ENCODE results near the gene WDR62.
"Not testable (repeated sequence)": the region's sequence is repeated elsewhere in the genome, so short reads cannot be mapped to it uniquely, and the experiment has no call there.

WDR62 gene

DNA sequence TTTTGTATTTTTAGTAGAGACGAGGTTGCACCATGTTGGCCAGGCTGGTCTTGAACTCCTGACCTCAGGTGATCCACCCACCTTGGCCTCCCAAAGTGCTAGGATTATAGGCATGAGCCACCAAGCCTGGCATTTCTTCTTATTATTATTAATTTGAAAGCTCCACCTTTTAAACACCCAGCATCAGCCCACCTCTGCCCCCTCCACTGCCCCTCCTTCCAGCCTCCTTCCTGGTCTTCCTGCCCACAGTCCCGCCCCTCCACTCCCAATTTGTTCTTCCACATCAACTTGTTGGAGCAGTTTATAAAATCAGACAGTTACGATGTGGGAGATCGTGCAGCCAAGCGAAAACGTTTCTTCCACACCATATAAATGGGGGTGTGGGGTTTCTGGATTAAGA lies 14.2 kb upstream of the WDR62 start:
- no peak for DNase-seq

DNA sequence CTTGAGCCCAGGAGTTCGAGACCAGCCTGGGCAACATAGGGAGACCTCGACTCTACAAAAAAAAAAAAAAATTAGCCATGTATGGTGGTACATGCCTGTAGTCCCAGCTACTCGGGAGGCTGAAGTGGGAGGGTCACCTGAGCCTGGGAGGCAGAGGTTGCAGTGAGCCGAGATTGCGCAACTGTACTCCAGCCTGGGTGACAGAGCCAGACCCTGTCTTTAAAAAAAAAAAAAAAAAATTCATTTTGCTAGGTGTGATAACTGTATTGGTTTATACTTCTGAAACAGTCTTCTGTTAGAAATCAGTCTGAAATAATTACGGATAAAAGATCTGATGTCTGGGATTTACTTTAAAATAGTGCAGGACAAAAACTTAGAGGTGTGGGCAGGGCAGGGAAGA lies 13.6 kb upstream of the WDR62 start:
- not testable (repeated sequence) for DNase-seq

GRCh38 chr19:36041831-36042230 lies 12.9 kb upstream of the WDR62 start:
- peak; percentile 94 for DNase-seq

DNA sequence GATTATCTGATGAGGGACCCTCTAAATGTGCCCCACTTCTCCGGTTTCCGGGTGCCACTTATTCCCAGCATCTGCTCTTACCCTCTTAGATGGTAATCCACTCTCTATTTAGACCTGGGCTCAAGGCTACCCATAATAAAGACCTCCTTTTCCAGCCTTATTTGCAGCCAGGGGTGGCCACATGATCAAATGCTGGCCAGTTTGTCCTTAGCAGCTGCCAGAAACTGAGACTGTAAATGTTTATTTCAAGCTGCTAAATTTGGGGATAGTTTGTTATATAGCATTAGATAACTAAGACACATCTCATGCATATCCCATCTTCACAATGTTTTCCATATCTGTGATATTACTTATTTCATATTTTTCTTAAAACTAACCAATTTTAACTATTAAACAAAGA lies 10.7 kb upstream of the WDR62 start:
- DNase-seq = no peak

DNA sequence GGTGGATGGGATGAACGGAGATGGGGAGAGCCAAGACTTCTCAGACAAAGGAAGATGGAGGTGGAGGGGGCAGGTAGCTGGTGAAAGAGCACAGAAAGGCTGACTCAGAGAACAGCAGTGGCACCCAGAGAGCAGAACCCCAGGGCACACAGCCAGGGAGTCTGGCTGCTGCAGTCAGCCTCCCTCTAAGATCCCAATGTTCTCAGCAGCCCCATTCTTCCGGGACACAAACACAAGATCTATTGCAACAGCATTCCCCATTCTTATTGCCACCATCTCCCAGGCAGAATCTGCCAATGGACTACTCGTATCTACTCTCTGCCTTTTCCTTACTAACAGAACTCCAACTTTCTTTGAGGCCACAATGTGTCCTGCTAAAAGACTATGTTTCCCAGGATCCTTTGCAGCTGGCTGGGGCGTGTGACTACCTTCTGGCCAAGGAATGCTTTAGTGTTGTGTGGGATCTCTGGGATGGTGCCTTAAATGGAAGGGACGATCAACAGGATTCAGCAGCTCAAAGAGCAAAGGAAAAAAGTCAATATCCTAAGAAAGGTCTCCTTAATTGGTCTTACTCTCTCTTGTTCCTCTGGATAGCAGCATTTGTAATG lies 8.2 kb upstream of the WDR62 start:
- DNase-seq = no peak

DNA sequence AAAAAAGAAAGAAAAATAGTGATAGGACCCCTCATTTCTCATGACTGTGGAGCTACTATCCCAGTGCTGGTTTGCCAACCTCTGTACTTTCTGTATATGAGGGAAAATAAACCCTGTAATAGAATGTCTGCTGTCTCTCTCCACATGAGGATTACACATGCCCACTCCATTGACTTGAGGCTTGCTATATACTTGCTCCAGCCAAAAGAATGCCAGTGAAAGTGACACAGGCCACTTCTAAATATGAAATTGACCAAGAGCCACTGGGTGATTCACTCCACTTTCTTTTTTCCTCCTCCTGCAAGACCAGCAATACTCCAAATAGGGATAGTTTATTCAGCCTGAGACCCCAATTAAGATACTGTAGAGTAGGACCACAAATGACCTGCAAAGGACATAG lies 6.9 kb upstream of the WDR62 start:
- no peak for DNase-seq

GRCh38 chr19:36049080-36049698 lies 5.5 kb upstream of the WDR62 start:
- DNase-seq = no peak

DNA sequence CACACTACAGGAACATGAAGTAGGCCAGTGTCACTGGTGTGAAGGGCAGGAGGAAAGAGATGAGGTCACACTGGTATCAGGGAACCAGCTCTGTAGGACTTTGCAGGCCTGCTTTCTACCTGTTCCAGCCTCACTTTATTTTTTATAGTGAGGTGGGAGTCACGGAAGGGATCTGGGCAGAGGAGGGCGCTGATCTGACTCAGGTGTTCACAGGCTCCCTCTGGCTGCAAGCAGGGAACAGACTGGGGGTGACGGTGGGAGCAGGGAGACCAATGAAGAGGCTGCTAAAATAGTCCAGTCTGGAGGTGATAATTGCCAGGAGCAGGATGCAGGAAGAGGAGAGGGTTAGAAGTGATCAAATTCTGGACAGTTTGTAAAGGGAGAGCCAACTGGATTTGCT lies 3.5 kb upstream of the WDR62 start:
- DNase-seq = no peak

DNA sequence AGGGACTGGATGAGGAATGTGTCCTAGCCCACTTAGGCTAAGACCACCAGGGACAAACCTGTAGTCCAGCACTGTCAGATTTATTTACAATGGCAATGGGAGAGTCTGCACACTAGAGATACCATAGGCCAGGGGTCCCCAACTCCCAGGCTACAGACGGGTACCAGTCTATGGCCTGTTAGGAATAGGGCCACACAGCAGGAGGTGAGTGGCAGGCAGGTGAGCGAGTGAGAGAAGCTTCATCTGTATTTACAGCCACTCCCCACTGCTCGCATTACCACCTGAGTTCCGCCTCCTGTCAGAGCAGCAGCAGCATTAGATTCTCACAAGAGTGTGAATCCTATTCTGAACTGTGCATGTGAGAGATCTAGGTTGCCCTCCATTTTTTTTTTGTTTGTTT lies 3.1 kb upstream of the WDR62 start:
- DNase-seq = no peak

GRCh38 chr19:36054119-36054732 lies 471 bp upstream of the WDR62 start, which contains the start of gene THAP8:
Gene THAP8, minus strand, starts transcription at chr19:36054285. Its CDS starts 68 bp downstream, at chr19:36054217.
- peak; percentile 99 for DNase-seq

DNA sequence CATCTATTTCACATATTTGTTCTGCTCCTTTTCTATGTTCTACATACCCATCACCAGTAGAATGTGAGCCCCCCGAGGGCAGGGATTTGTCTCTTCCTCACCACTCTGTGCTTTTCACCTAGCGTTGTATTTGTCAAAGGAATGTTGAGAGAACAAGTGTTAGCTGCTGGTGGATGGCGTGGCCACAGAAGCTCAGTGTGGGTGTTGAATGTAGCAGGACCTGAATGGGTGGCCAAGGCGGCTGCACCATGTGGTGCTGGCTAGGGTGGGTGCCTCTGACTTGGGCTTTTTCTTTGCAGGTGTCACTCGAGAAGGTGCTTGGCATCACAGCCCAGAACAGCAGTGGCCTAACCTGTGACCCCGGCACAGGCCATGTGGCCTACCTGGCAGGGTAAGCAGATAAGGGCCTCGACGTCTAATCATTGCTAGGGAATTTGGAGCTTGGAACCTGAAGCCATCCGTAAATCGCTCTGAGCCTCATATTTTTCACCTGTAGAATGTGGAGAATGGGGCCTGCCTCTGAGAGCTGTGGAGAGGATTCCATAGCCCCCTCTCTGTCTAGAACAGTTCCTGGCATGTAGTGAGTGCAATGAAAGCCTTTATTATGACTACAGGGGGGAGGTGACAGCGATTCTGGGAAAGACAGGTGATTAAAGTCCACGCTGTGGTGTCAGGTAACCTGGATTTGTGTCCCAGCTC lies 3.9 kb downstream of the WDR62 start:
- DNase-seq = no peak

GRCh38 chr19:36059180-36059910 lies 4.6 kb downstream of the WDR62 start:
- no peak for DNase-seq

GRCh38 chr19:36060430-36060829 lies 5.7 kb downstream of the WDR62 start:
- peak; percentile 44 for DNase-seq

DNA sequence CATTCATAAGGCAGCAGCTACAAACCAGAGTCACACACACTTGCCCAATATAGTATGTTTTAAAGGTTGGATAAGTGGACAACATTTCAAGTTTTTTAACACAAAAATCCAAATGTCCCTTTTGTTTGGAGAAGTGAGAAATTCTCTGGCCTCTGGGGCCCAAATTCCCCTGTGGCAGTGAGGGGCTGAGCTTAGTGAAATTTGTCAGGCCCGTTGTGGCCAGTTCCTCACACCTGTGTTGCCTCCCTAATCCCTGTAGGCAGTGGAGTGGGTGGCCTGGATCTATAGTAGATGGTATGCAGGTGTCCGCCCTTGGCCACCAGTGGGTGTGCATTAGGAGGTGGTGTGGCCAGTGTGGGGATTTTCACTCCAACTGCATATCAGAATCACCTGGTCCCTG lies 6.7 kb downstream of the WDR62 start:
- DNase-seq = no peak

DNA sequence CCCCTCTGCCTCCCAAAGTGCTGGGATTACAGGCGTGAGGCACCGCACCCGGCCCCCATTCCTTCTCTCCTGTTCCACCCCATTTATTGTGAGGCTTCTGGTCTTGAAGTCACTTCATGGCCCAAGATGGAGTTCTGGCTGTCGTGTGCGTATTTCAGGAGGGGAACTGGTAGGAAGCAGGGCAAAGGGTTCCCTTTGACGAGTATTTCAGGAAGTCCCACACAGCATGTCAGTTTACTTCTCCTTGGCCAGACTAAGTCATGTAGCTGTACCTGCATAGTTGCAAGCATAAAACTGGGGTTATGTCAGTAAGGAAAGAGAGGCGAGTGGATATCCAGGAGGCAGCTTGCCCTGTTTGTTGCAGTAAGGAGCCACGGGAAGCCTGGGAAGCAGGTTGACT lies 10.1 kb downstream of the WDR62 start:
- DNase-seq = no peak

- DNase-seq = no peak
Observed at GRCh38 chr19:36067681-36068080, 13.0 kb downstream of the WDR62 start.

DNA sequence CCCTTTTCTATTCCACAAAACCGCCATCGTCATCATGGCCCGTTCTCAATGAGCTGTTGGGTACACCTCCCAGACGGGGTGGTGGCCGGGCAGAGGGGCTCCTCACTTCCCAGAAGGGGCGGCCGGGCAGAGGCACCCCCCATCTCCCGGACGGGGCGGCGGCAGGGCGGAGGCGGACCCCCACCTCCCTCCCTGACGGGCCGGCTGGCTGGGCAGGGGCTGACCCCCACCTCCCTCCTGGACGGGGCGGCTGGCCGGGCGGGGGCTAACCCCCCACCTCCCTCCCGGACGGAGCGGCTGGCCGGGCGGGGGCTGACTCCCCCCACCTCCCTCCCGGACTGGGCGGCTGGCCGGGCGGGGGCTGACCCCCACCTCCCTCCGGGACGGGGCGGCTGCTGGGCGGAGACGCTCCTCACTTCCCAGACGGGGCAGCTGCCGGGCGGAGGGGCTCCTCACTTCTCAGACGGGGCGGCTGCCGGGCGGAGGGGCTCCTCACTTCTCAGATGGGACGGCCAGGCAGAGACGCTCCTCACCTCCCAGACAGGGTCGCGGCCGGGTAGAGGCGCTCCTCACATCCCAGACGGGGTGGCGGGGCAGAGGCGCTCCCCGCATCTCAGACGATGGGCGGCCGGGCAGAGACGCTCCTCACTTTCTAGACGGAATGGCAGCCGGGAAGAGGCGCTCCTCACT lies 14.3 kb downstream of the WDR62 start:
- DNase-seq = not testable (repeated sequence)

DNA sequence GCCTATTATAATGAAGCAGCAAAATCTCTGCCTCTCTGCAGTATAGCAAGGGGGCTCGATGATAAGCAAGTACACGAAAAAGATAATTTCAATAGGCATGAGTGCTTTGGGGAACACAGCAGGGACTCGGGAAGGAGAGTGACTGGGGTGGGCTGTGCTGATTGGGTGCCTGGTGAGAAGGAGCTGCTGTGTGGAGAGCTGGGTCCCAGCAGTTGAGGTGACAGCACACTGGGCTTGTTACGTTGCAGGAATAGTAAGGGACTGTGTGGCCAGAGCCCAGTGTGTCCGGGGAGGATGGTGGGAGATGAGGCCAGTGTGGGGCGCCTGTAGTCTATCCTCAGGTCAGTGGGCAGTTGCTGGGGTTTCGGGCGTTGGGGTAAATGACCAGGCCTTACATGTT lies 17.4 kb downstream of the WDR62 start:
- no peak for DNase-seq

DNA sequence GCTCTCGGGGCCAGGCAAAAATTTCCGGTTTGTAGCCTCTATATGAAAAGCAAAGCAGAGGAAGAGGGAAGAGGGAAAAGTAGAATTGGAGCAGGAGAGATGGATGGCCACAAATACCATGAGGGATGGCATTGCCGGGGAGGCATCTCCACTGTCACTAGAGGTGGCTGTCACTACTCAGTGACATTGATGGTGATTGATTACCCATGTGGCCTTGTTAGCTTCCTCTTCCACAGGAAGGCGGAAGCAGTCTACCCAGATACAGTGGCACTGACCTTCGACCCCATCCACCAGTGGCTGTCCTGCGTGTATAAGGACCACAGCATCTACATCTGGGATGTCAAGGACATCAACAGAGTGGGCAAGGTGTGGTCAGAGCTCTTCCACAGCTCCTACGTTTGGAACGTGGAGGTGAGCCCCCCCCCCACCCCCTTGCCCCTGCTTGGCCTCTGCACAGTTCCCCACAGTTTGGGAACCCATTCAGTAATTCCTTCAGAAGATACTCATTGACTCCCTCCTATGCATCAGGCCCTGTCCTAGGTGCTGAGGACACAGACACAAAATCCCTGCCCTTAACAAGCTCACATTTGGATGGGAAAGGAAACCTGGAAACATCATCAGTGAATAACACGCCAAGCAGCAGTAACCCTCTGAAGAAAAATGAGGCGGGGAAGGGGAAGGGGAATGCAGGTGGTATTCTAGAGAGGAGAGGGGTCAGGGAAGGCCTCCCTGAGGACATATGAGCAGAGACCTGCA lies 18.6 kb downstream of the WDR62 start:
- no peak for DNase-seq

- DNase-seq = no peak
Observed at GRCh38 chr19:36079389-36079945, 24.8 kb downstream of the WDR62 start.

- DNase-seq = no peak
Observed at GRCh38 chr19:36081385-36081784, 26.7 kb downstream of the WDR62 start.

Measured in fibroblast of skin of abdomen (primary cell).